HEK293 (cell line): ENCODE measurements around the gene SCD.

Experiments
- OSR2 ChIP-seq: fragments of 450-650 bp; formaldehyde crosslinking; IDR thresholded peaks from 2 replicates; pipeline ENCODE4 v1.5.1; 2016; ENCODE audit warnings: missing biosample characterization, missing genetic modification characterization
- ZNF24 ChIP-seq: fragments of 450-650 bp; formaldehyde crosslinking; IDR thresholded peaks from 2 replicates; pipeline ENCODE4 v1.5.1; 2016; ENCODE audit warnings: missing biosample characterization, missing genetic modification characterization
- ZNF302 ChIP-seq: fragments of 450-650 bp; formaldehyde crosslinking; IDR thresholded peaks from 2 replicates; pipeline ENCODE4 v1.5.1; 2016; ENCODE audit warnings: missing biosample characterization, missing genetic modification characterization, low read depth
- ZNF311 ChIP-seq: fragments of 450-650 bp; formaldehyde crosslinking; IDR thresholded peaks from 2 replicates; pipeline ENCODE4 v1.5.1; 2017; ENCODE audit warnings: missing biosample characterization, missing genetic modification characterization, borderline replicate concordance
- ZNF341 ChIP-seq: fragments of 450-650 bp; formaldehyde crosslinking; IDR thresholded peaks from 2 replicates; pipeline ENCODE4; 2016; ENCODE audit warnings: low read depth, missing biosample characterization, missing genetic modification characterization
- ZNF416 ChIP-seq: fragments of 450-650 bp; formaldehyde crosslinking; IDR thresholded peaks from 2 replicates; pipeline ENCODE4 v1.5.1; 2016; ENCODE audit warnings: missing biosample characterization, missing genetic modification characterization
- ZNF514 ChIP-seq: fragments of 450-650 bp; formaldehyde crosslinking; IDR thresholded peaks from 2 replicates; pipeline ENCODE4 v1.5.1; 2016; ENCODE audit warnings: missing biosample characterization, missing genetic modification characterization
- ZNF560 ChIP-seq: fragments of 450-650 bp; formaldehyde crosslinking; IDR thresholded peaks from 2 replicates; pipeline ENCODE4 v1.5.1; 2017; ENCODE audit warnings: missing biosample characterization, missing genetic modification characterization, borderline replicate concordance
- TF ChIP-seq, protein P1 (sequence below): fragments of 450-650 bp; formaldehyde crosslinking; IDR thresholded peaks from 2 replicates; pipeline ENCODE4 v1.5.1; 2016; ENCODE audit warnings: missing biosample characterization, missing genetic modification characterization
- TF ChIP-seq, protein P2 (sequence below): fragments of 450-650 bp; formaldehyde crosslinking; IDR thresholded peaks from 2 replicates; pipeline ENCODE4 v1.5.1; 2016; ENCODE audit warnings: missing biosample characterization, missing genetic modification characterization
- TF ChIP-seq, protein P3 (sequence below): fragments of 450-650 bp; formaldehyde crosslinking; IDR thresholded peaks from 2 replicates; pipeline ENCODE4 v1.5.1; 2016; ENCODE audit warnings: missing biosample characterization, missing genetic modification characterization

DNA sequence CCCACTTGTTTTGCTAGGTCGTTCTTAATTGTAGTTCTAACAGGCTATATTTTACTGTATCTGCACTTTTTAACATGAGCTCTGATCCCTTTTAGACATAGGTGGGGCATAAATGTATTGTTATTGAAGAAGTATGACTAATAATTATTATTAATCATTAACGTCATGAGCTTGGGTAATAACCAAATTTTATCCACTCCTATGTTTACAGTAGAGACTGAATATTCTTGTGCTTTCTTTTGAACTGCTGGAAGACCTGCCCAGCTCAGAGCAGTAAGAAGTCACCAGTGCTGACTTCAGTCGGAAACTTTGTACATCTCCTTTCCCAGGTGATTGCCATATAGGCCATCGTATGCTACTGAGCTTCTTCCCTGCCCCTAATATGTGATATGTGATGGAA is 35.7 kb upstream of the SCD start:
- TF ChIP-seq, protein P1, sequence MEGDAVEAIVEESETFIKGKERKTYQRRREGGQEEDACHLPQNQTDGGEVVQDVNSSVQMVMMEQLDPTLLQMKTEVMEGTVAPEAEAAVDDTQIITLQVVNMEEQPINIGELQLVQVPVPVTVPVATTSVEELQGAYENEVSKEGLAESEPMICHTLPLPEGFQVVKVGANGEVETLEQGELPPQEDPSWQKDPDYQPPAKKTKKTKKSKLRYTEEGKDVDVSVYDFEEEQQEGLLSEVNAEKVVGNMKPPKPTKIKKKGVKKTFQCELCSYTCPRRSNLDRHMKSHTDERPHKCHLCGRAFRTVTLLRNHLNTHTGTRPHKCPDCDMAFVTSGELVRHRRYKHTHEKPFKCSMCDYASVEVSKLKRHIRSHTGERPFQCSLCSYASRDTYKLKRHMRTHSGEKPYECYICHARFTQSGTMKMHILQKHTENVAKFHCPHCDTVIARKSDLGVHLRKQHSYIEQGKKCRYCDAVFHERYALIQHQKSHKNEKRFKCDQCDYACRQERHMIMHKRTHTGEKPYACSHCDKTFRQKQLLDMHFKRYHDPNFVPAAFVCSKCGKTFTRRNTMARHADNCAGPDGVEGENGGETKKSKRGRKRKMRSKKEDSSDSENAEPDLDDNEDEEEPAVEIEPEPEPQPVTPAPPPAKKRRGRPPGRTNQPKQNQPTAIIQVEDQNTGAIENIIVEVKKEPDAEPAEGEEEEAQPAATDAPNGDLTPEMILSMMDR (tag by site-specific recombination), result no peak
- TF ChIP-seq ZNF24 (tag by site-specific recombination) (no peak), ZNF302 (tag by site-specific recombination) (no peak), OSR2 (tag by site-specific recombination) (no peak), ZNF560 (no peak), ZNF416 (tag by site-specific recombination) (no peak), ZNF311 (tag by site-specific recombination) (no peak), ZNF341 (tag by site-specific recombination) (no peak), ZNF514 (tag by site-specific recombination) (no peak)
- TF ChIP-seq, protein P2, sequence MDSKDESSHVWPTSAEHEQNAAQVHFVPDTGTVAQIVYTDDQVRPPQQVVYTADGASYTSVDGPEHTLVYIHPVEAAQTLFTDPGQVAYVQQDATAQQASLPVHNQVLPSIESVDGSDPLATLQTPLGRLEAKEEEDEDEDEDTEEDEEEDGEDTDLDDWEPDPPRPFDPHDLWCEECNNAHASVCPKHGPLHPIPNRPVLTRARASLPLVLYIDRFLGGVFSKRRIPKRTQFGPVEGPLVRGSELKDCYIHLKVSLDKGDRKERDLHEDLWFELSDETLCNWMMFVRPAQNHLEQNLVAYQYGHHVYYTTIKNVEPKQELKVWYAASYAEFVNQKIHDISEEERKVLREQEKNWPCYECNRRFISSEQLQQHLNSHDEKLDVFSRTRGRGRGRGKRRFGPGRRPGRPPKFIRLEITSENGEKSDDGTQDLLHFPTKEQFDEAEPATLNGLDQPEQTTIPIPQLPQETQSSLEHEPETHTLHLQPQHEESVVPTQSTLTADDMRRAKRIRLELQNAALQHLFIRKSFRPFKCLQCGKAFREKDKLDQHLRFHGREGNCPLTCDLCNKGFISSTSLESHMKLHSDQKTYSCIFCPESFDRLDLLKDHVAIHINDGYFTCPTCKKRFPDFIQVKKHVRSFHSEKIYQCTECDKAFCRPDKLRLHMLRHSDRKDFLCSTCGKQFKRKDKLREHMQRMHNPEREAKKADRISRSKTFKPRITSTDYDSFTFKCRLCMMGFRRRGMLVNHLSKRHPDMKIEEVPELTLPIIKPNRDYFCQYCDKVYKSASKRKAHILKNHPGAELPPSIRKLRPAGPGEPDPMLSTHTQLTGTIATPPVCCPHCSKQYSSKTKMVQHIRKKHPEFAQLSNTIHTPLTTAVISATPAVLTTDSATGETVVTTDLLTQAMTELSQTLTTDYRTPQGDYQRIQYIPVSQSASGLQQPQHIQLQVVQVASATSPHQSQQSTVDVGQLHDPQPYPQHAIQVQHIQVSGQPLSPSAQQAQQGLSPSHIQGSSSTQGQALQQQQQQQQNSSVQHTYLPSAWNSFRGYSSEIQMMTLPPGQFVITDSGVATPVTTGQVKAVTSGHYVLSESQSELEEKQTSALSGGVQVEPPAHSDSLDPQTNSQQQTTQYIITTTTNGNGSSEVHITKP, result no peak
- TF ChIP-seq, protein P3, sequence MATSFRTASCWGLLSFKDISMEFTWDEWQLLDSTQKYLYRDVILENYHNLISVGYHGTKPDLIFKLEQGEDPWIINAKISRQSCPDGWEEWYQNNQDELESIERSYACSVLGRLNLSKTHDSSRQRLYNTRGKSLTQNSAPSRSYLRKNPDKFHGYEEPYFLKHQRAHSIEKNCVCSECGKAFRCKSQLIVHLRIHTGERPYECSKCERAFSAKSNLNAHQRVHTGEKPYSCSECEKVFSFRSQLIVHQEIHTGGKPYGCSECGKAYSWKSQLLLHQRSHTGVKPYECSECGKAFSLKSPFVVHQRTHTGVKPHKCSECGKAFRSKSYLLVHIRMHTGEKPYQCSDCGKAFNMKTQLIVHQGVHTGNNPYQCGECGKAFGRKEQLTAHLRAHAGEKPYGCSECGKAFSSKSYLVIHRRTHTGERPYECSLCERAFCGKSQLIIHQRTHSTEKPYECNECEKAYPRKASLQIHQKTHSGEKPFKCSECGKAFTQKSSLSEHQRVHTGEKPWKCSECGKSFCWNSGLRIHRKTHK (tag by site-specific recombination), result no peak
